B cell (primary cell): ENCODE data around the gene UBXN6. TPM values are rescaled to one million over a fixed set of nuclear protein-coding genes. Genes with fewer than 3 reads are reported as not detected.

Experiments used
- ATAC-seq: fragments of 200-7000 bp; cut with Tn5 transposase; one replicate; pipeline ENCODE4 v1.10.0; 2021; ENCODE audit warnings: low read depth, mild to moderate bottlenecking, moderate number of reproducible peaks, moderate library complexity
- CTCF ChIA-PET: fragments of 350-600 bp; sonication (Branson Sonifier 250); formaldehyde crosslinking; loops from one replicate; lab custom pipeline; 2021; ENCODE audit warnings: antibody characterized with exemption, inconsistent platforms; lab: Charles Lee
- POLR2A ChIA-PET: fragments of 350-600 bp; sonication (Branson Sonifier 250); formaldehyde crosslinking; loops from one replicate; lab custom pipeline; 2021; ENCODE audit warnings: antibody characterized with exemption; lab: Charles Lee
- DNase-seq: peaks from one replicate; pipeline ENCODE4 v3.0.0; 2013
- H2AFZ ChIP-seq: 2 replicates; pipeline ENCODE4 v1.6.1; 2012; ENCODE audit warnings: mild to moderate bottlenecking, low read depth, low read length; ENCODE audit not compliant: insufficient read depth, poor library complexity, severe bottlenecking
- H3K27ac ChIP-seq, 2 donors: 1 replicate in 1 of 2; 2 replicates in 1 of 2; pipeline ENCODE4 v1.5.1; 2012 to 2013; ENCODE audit warnings: low read length in 2 of 2, mild to moderate bottlenecking in 2 of 2, moderate library complexity in 1 of 2
- H3K27me3 ChIP-seq, 4 experiments: fragments of 200-600 bp in 1 of 4; sonication (generic) in 1 of 4; replicated peaks in 1 of 4; 1 replicate in 2 of 4; 2 replicates in 2 of 4; pipeline versions ENCODE4 v1.6.1 to v1.7.0; 2013 to 2016; ENCODE audit warnings: low read length in 3 of 4, mild to moderate bottlenecking in 2 of 4, mixed read lengths in 1 of 4, moderate library complexity in 1 of 4; ENCODE audit not compliant: insufficient read depth in 4 of 4, control insufficient read depth in 3 of 4; ENCODE audit errors: control extremely low read depth in 1 of 4
- H3K36me3 ChIP-seq, 2 experiments: replicated peaks in 1 of 2; 1 replicate in 1 of 2; 2 replicates in 1 of 2; pipeline versions ENCODE4 v1.6.1 to v1.7.1; 2013; ENCODE audit warnings: low read length in 1 of 2; ENCODE audit not compliant: insufficient read depth in 2 of 2, control insufficient read depth in 1 of 2; ENCODE audit errors: control extremely low read depth in 1 of 2, extremely low read depth in 1 of 2
- H3K4me1 ChIP-seq, 2 donors: fragments of 200-600 bp in 1 of 2; sonication (generic) in 1 of 2; 1 replicate in 1 of 2; 2 replicates in 1 of 2; pipeline versions ENCODE4 v1.5.1 to v1.6.1; 2013 to 2017; ENCODE audit warnings: low read length in 2 of 2; ENCODE audit not compliant: control insufficient read depth in 2 of 2, insufficient read depth in 2 of 2
- H3K4me2 ChIP-seq: replicated peaks from 2 replicates; pipeline ENCODE3; 2012; ENCODE audit warnings: mild to moderate bottlenecking, low read depth, low read length; ENCODE audit not compliant: poor library complexity, severe bottlenecking
- H3K4me3 ChIP-seq, 5 experiments: fragments of 200-600 bp in 1 of 5; sonication (generic) in 1 of 5; 1 replicate in 3 of 5; 2 replicates in 2 of 5; pipeline versions ENCODE4 v1.5.1 to v1.7.0; 2011 to 2016; ENCODE audit warnings: low read length in 4 of 5, mild to moderate bottlenecking in 4 of 5, low read depth in 2 of 5, control low read depth in 1 of 5, moderate library complexity in 1 of 5; ENCODE audit not compliant: insufficient read depth in 1 of 5; ENCODE audit errors: control extremely low read depth in 1 of 5, extremely low read depth in 1 of 5
- H3K79me2 ChIP-seq: fragments of 200-600 bp; sonication (generic); one replicate; pipeline ENCODE4 v1.6.0; 2016; ENCODE audit warnings: low read length; ENCODE audit not compliant: control insufficient read depth, insufficient read depth
- H3K9ac ChIP-seq: fragments of 200-600 bp; sonication (generic); 2 replicates; pipeline ENCODE4 v1.6.1; 2017; ENCODE audit warnings: mild to moderate bottlenecking, low read length, moderate library complexity
- H3K9me3 ChIP-seq, 3 donors: one replicate each; pipeline versions ENCODE4 v1.6.1 to v1.7.1; 2013; ENCODE audit warnings: low read length in 2 of 3; ENCODE audit not compliant: control insufficient read depth in 2 of 3, insufficient read depth in 1 of 3; ENCODE audit errors: control extremely low read depth in 1 of 3
- H4K20me1 ChIP-seq: 2 replicates; pipeline ENCODE4 v1.6.0; 2012; ENCODE audit warnings: mild to moderate bottlenecking, low read length; ENCODE audit not compliant: insufficient read depth, control insufficient read depth, poor library complexity, severe bottlenecking
- H3K27ac Mint-ChIP-seq: one replicate; pipeline ENCODE4 v1.8.0; 2021; ENCODE audit warnings: mixed read lengths
- H3K27me3 Mint-ChIP-seq: one replicate; pipeline ENCODE4 v1.8.0; 2021; ENCODE audit warnings: mixed read lengths
- H3K4me1 Mint-ChIP-seq: one replicate; pipeline ENCODE4 v1.8.0; 2021; ENCODE audit warnings: mixed read lengths
- H3K4me3 Mint-ChIP-seq: one replicate; pipeline ENCODE4 v1.8.0; 2021; ENCODE audit warnings: mixed read lengths
- H3K9me3 Mint-ChIP-seq: one replicate; pipeline ENCODE4 v1.8.0; 2022; ENCODE audit warnings: mixed read lengths; ENCODE audit not compliant: insufficient read depth
- CTCF ChIP-seq: fragments of 200-600 bp; IDR thresholded peaks from one replicate; pipeline ENCODE4 v1.8.0; 2022; ENCODE audit warnings: antibody characterized with exemption, mild to moderate bottlenecking
- EZH2 ChIP-seq: IDR thresholded peaks from 2 replicates; pipeline ENCODE4 v1.6.1; 2012; ENCODE audit warnings: borderline replicate concordance, low read depth, mild to moderate bottlenecking, moderate library complexity, low read length; ENCODE audit not compliant: insufficient read depth, poor library complexity, severe bottlenecking
- WGBS: methylation state at CpG from one replicate; pipeline ENCODE4 v1.1.5; 2013; ENCODE audit warnings: missing lambda C conversion rate; ENCODE audit not compliant: insufficient coverage; 5-methylcytosine and 5-hydroxymethylcytosine counted together
- intact Hi-C: fragments of 100-400 bp; cut with micrococcal nuclease; formaldehyde crosslinking; loops from one replicate; pipeline ENCODE4 v1.10.0; 2022
- polyA plus RNA-seq: library from polyadenylated mRNA; depleted of rRNA; stranded (reverse); fragments of >200 nt; gene quantifications from 2 replicates; pipeline ENCODE4 v1.2.3, GENCODE V29; 2012
- total RNA-seq, 2 donors: library from RNA; stranded (reverse); fragments of 120-200 nt in 1 of 2; gene quantifications; 1 replicate in 1 of 2; 2 replicates in 1 of 2; pipeline versions ENCODE4 v1.2.3 to v1.2.4, GENCODE V29; 2013 to 2022

The UBXN6 gene
- total and polyA plus RNA-seq, 2 donors (not counting 1 experiment from before 2014, with no cell fraction given) = 75.8 to 76.6 TPM

- Mint-ChIP-seq H3K4me1 (no peaks in the 10 kb centered on the region), H3K27ac (no peak overlapping the region), H3K4me3 (no peak overlapping the region), H3K9me3 (no peaks in the 10 kb centered on the region), H3K27me3 (no peaks in the 10 kb centered on the region)
- H3K27me3 ChIP-seq = no peaks in the 10 kb centered on the region
- peaks cover 0 to 11% of the 10 kb centered on the region in 2 experiments for H3K36me3 ChIP-seq
- H3K79me2 ChIP-seq = no peaks in the 10 kb centered on the region
- intact Hi-C loops = no loop called here
- TF ChIP-seq CTCF (no peak), EZH2 (no peak)
- DNase-seq (no peak), ATAC-seq (no peak)
- H3K4me1 ChIP-seq = no peaks in the 10 kb centered on the region
- H3K27ac ChIP-seq = no peak overlapping the region
- 98% methylated on average over 34 of the region's 34 CpGs for WGBS
- CTCF ChIA-PET = no interaction called here
- POLR2A ChIA-PET = no interaction called here
- H3K4me2 ChIP-seq = no peak overlapping the region
- no peak overlapping the region for H3K4me3 ChIP-seq
- H2AFZ ChIP-seq = no peak overlapping the region
- no peak overlapping the region for H3K9ac ChIP-seq
- H4K20me1 ChIP-seq = no peaks in the 10 kb centered on the region
- peaks cover 0 to 16% (median 0%) of the 10 kb centered on the region in 3 donors for H3K9me3 ChIP-seq
Observed at GRCh38 chr19:4505570-4506448, 48.2 kb upstream of the UBXN6 start.
